Measurements from ENCODE around the gene GAB4. TPM values are rescaled to one million over a fixed set of nuclear protein-coding genes. Genes with fewer than 3 reads are reported as not detected.
"Not testable (repeated sequence)": the region's sequence is repeated elsewhere in the genome, so short reads cannot be mapped to it uniquely, and the experiment has no call there.

GAB4 gene
- not detected in 2 replicates for total RNA-seq (2014; rRNA removed; shearing (Covaris generic))

- no peak for DNase-seq (ENCODE audit: low spot score)
These were observed at the start of gene GAB4 for GRCh38 chr22:17007852-17008731. Gene GAB4, minus strand, starts transcription at chr22:17008222. Its CDS starts 108 bp downstream, at chr22:17008114.

- DNase-seq (ENCODE audit: low spot score), result no peak
These were observed 48.8 kb upstream of the GAB4 start for GRCh38 chr22:17056807-17057206.

- no peak for DNase-seq (ENCODE audit: low spot score)
These were observed 48.0 kb upstream of the GAB4 start for GRCh38 chr22:17056058-17056457.

- DNase-seq (ENCODE audit: low spot score), result no peak
These were observed 39.6 kb upstream of the GAB4 start for GRCh38 chr22:17047656-17048055.

GRCh38 chr22:17046566-17047348 lies 38.7 kb upstream of the GAB4 start:
- no peak for DNase-seq (ENCODE audit: low spot score)

GRCh38 chr22:17043521-17043920 lies 35.5 kb upstream of the GAB4 start:
- DNase-seq (ENCODE audit: low spot score), result no peak

- DNase-seq (ENCODE audit: low spot score), result not testable (repeated sequence)
These were observed 29.1 kb upstream of the GAB4 start for GRCh38 chr22:17036842-17037711.

- DNase-seq (ENCODE audit: low spot score), result not testable (repeated sequence)
These were observed 28.2 kb upstream of the GAB4 start for GRCh38 chr22:17035976-17036841.

- DNase-seq (ENCODE audit: low spot score), result no peak
These were observed 27.2 kb upstream of the GAB4 start for GRCh38 chr22:17035246-17035645.

GRCh38 chr22:17034532-17034931 lies 26.5 kb upstream of the GAB4 start:
- DNase-seq (ENCODE audit: low spot score), result not testable (repeated sequence)

- DNase-seq (ENCODE audit: low spot score), result not testable (repeated sequence)
These were observed 24.3 kb upstream of the GAB4 start for GRCh38 chr22:17032277-17032676.

- DNase-seq (ENCODE audit: low spot score), result not testable (repeated sequence)
These were observed 16.4 kb upstream of the GAB4 start for GRCh38 chr22:17024380-17024779.

- not testable (repeated sequence) for DNase-seq (ENCODE audit: low spot score)
These were observed 7.5 kb upstream of the GAB4 start for GRCh38 chr22:17015552-17015951.

- not testable (repeated sequence) for DNase-seq (ENCODE audit: low spot score)
These were observed 6.0 kb upstream of the GAB4 start for GRCh38 chr22:17014101-17014440.

GRCh38 chr22:17013396-17014100 lies 5.5 kb upstream of the GAB4 start:
- no peak for DNase-seq (ENCODE audit: low spot score)

- no peak for DNase-seq (ENCODE audit: low spot score)
These were observed 4.2 kb upstream of the GAB4 start for GRCh38 chr22:17012267-17012666.

GRCh38 chr22:17009640-17010291 lies 1.7 kb upstream of the GAB4 start:
- DNase-seq (ENCODE audit: low spot score), result no peak

- DNase-seq (ENCODE audit: low spot score), result no peak
These were observed 765 bp downstream of the GAB4 start for GRCh38 chr22:17007257-17007656.

GRCh38 chr22:16989915-16990314 lies 18.1 kb downstream of the GAB4 start:
- no peak for DNase-seq (ENCODE audit: low spot score)

GRCh38 chr22:16988257-16988656 lies 19.8 kb downstream of the GAB4 start:
- no peak for DNase-seq (ENCODE audit: low spot score)

All from H4 (cell line).